H9 (cell line): ENCODE results near the gene FAM222B. TPM values are rescaled to one million over a fixed set of nuclear protein-coding genes. Genes with fewer than 3 reads are reported as not detected.

Experiments used
- DNase-seq: peaks from one replicate; pipeline ENCODE4 v3.0.0-alpha.2; 2017
- H2AFZ ChIP-seq: one replicate; pipeline ENCODE4 v1.6.1; 2013; ENCODE audit warnings: mild to moderate bottlenecking, low read length, control low read depth, moderate library complexity
- H2AK5ac ChIP-seq: 2 replicates; pipeline ENCODE4 v1.6.1; 2013; ENCODE audit warnings: low read length, control low read depth, mixed read lengths; ENCODE audit not compliant: insufficient read length
- H2BK120ac ChIP-seq: one replicate; pipeline ENCODE4 v1.6.1; 2013; ENCODE audit warnings: low read depth, mild to moderate bottlenecking, low read length, control low read depth, inconsistent platforms; ENCODE audit not compliant: poor library complexity, severe bottlenecking
- H2BK12ac ChIP-seq: 2 replicates; pipeline ENCODE4 v1.6.1; 2013; ENCODE audit warnings: low read length, control low read depth, mixed read lengths, low read depth; ENCODE audit not compliant: insufficient read length
- H2BK15ac ChIP-seq: 2 replicates; pipeline ENCODE4 v1.6.1; 2013; ENCODE audit warnings: low read depth, low read length, control low read depth
- H2BK20ac ChIP-seq: one replicate; pipeline ENCODE4 v1.6.1; 2013; ENCODE audit warnings: low read depth, mild to moderate bottlenecking, low read length, control low read depth, inconsistent platforms; ENCODE audit not compliant: poor library complexity, severe bottlenecking
- H2BK5ac ChIP-seq: 2 replicates; pipeline ENCODE4 v1.6.1; 2013; ENCODE audit warnings: low read length, control low read depth, mixed read lengths; ENCODE audit not compliant: insufficient read length
- H3K14ac ChIP-seq: 2 replicates; pipeline ENCODE4 v1.6.1; 2013; ENCODE audit warnings: low read length, control low read depth; ENCODE audit not compliant: insufficient read depth
- H3K18ac ChIP-seq: 2 replicates; pipeline ENCODE4 v1.6.1; 2013; ENCODE audit warnings: low read depth, mild to moderate bottlenecking, mixed read lengths, low read length, control low read depth; ENCODE audit not compliant: insufficient read length
- H3K23ac ChIP-seq: 2 replicates; pipeline ENCODE4 v1.6.1; 2013; ENCODE audit warnings: low read length, control low read depth, mixed read lengths, low read depth; ENCODE audit not compliant: insufficient read length
- H3K23me2 ChIP-seq: 2 replicates; pipeline ENCODE4 v1.6.1; 2013; ENCODE audit warnings: low read depth, mild to moderate bottlenecking, mixed read lengths, low read length, control low read depth; ENCODE audit not compliant: insufficient read length, poor library complexity, severe bottlenecking
- H3K27ac ChIP-seq: 2 replicates; pipeline ENCODE4 v1.5.1; 2013; ENCODE audit warnings: low read length, control low read depth, mixed read lengths, low read depth; ENCODE audit not compliant: insufficient read length
- H3K27me3 ChIP-seq: 2 replicates; pipeline ENCODE4 v1.6.1; 2013; ENCODE audit warnings: low read length, control low read depth, inconsistent platforms; ENCODE audit not compliant: insufficient read depth
- H3K4ac ChIP-seq: 2 replicates; pipeline ENCODE4 v1.6.1; 2013; ENCODE audit warnings: low read depth, mild to moderate bottlenecking, control low read depth, inconsistent platforms, low read length, moderate library complexity
- H3K4me1 ChIP-seq: 2 replicates; pipeline ENCODE4 v1.6.1; 2013; ENCODE audit warnings: low read length, control low read depth, inconsistent platforms; ENCODE audit not compliant: insufficient read depth
- H3K4me2 ChIP-seq: 2 replicates; pipeline ENCODE4 v1.6.1; 2013; ENCODE audit warnings: low read length, control low read depth, mixed read lengths; ENCODE audit not compliant: insufficient read length, insufficient read depth
- H3K56ac ChIP-seq: 2 replicates; pipeline ENCODE4 v1.6.1; 2013; ENCODE audit warnings: low read depth, mild to moderate bottlenecking, mixed read lengths, low read length, control low read depth; ENCODE audit not compliant: insufficient read length
- H3K79me1 ChIP-seq: 2 replicates; pipeline ENCODE4 v1.6.1; 2013; ENCODE audit warnings: low read depth, mild to moderate bottlenecking, moderate library complexity, low read length, control low read depth, inconsistent platforms; ENCODE audit not compliant: insufficient read depth, poor library complexity, severe bottlenecking
- H3K79me2 ChIP-seq: 2 replicates; pipeline ENCODE4 v1.6.1; 2013; ENCODE audit warnings: low read length, control low read depth, inconsistent platforms; ENCODE audit not compliant: insufficient read depth
- H3K9ac ChIP-seq: 2 replicates; pipeline ENCODE4 v1.6.1; 2013; ENCODE audit warnings: low read length, control low read depth, mixed read lengths; ENCODE audit not compliant: insufficient read length; ENCODE audit errors: extremely low read depth
- H3K9me3 ChIP-seq: one replicate; pipeline ENCODE4 v1.6.1; 2013; ENCODE audit warnings: low read depth, low read length, inconsistent platforms; ENCODE audit not compliant: control insufficient read depth
- H3T11ph ChIP-seq: one replicate; pipeline ENCODE4 v1.6.1; 2013; ENCODE audit warnings: mild to moderate bottlenecking, low read length, control low read depth, inconsistent platforms
- H4K20me1 ChIP-seq: one replicate; pipeline ENCODE4 v1.6.1; 2013; ENCODE audit not compliant: control insufficient read depth, insufficient read length, insufficient read depth
- H4K5ac ChIP-seq: 2 replicates; pipeline ENCODE4 v1.6.1; 2013; ENCODE audit warnings: low read depth, mild to moderate bottlenecking, mixed read lengths, low read length, control low read depth; ENCODE audit not compliant: insufficient read length
- H4K8ac ChIP-seq: replicated peaks from 2 replicates; pipeline ENCODE4 v1.6.1; 2013; ENCODE audit warnings: low read length, control low read depth, mixed read lengths, low read depth; ENCODE audit not compliant: insufficient read length
- H4K91ac ChIP-seq: 2 replicates; pipeline ENCODE4 v1.6.1; 2013; ENCODE audit warnings: low read depth, mild to moderate bottlenecking, moderate library complexity, mixed read lengths, low read length, control low read depth; ENCODE audit not compliant: insufficient read length
- H3K27ac Mint-ChIP-seq, 3 experiments: 2 replicates in 2 of 3; 3 replicates in 1 of 3; pipeline ENCODE4 v1.8.0; 2020 to 2021; ENCODE audit warnings: mixed read lengths in 3 of 3, mild to moderate bottlenecking in 1 of 3, moderate library complexity in 1 of 3
- H3K27me3 Mint-ChIP-seq: 2 replicates; pipeline ENCODE4 v1.8.0; 2021; ENCODE audit warnings: low read depth, mild to moderate bottlenecking, moderate library complexity, mixed read lengths
- H3K36me3 Mint-ChIP-seq, 3 experiments: 2 replicates in 2 of 3; 3 replicates in 1 of 3; pipeline ENCODE4 v1.8.0; 2020 to 2021; ENCODE audit warnings: low read depth in 3 of 3, mixed read lengths in 3 of 3; ENCODE audit not compliant: insufficient read depth in 1 of 3
- H3K4me1 Mint-ChIP-seq, 2 experiments: 2 replicates each; pipeline ENCODE4 v1.8.0; 2020; ENCODE audit warnings: mixed read lengths in 2 of 2
- H3K4me3 Mint-ChIP-seq, 2 experiments: 2 replicates in 1 of 2; 3 replicates in 1 of 2; pipeline ENCODE4 v1.8.0; 2020 to 2021; ENCODE audit warnings: mild to moderate bottlenecking in 2 of 2, mixed read lengths in 2 of 2, moderate library complexity in 1 of 2
- H3K9me3 Mint-ChIP-seq, 2 experiments: 2 replicates in 1 of 2; 3 replicates in 1 of 2; pipeline ENCODE4 v1.8.0; 2020; ENCODE audit warnings: mild to moderate bottlenecking in 2 of 2, mixed read lengths in 2 of 2, moderate library complexity in 1 of 2
- CTCF ChIP-seq: fragments of 200-600 bp; sonication (generic); conservative IDR thresholded peaks from 3 replicates; pipeline ENCODE4 v1.8.0; 2021; ENCODE audit warnings: antibody characterized with exemption, mild to moderate bottlenecking
- WGBS: extraction: QIAGEN DNeasy Blood & Tissue Kit; methylation state at CpG from one replicate; pipeline ENCODE4 v1.1.7; 2013; ENCODE audit warnings: missing lambda C conversion rate, low lambda C conversion rate, mixed read lengths; ENCODE audit not compliant: insufficient read length; ENCODE audit errors: extremely low coverage; 5-methylcytosine and 5-hydroxymethylcytosine counted together
- total RNA-seq: library from RNA; stranded (reverse); gene quantifications from 2 replicates; pipeline ENCODE4 v1.2.1, GENCODE V29; 2021

FAM222B gene
- total RNA-seq, 1 experiment from 2014 or later: 76.1 TPM

GRCh38 chr17:28888832-28889231 lies 46.2 kb upstream of the FAM222B start:
- H2BK15ac ChIP-seq: no peak overlapping the region
- no peak for DNase-seq
- peaks cover 5 to 7% of the 10 kb centered on the region in 2 experiments for H3K4me1 Mint-ChIP-seq
- H3K27me3 ChIP-seq: no peaks in the 10 kb centered on the region
- H3K79me1 ChIP-seq: no peaks in the 10 kb centered on the region
- H2BK12ac ChIP-seq: no peak overlapping the region
- no peak overlapping the region for H3K4me2 ChIP-seq
- no peak for TF ChIP-seq CTCF
- no peaks in the 10 kb centered on the region for H3K4me1 ChIP-seq
- H4K20me1 ChIP-seq: peaks cover 4% of the 10 kb centered on the region
- H4K5ac ChIP-seq: no peak overlapping the region
- no peak overlapping the region; a peak in 1 of 7 replicates for H3K27ac Mint-ChIP-seq
- H3K9me3 Mint-ChIP-seq: no peaks in the 10 kb centered on the region
- peaks cover 20 to 38% (median 27%) of the 10 kb centered on the region in 3 experiments for H3K36me3 Mint-ChIP-seq
- no peak overlapping the region for H3K23ac ChIP-seq
- no peak overlapping the region for H3K4ac ChIP-seq
- no peak overlapping the region for H2BK120ac ChIP-seq
- H3K4me3 Mint-ChIP-seq: no peak overlapping the region; a peak in 1 of 5 replicates
- H3K79me2 ChIP-seq: no peaks in the 10 kb centered on the region
- no CpG with 5 or more reads among the region's 7 CpGs for WGBS
- H3K9me3 ChIP-seq: no peaks in the 10 kb centered on the region
- H3K14ac ChIP-seq: no peak overlapping the region
- no peak overlapping the region for H3T11ph ChIP-seq
- peaks cover 2% of the 10 kb centered on the region; the same call in 1 of the 2 replicates for H3K27me3 Mint-ChIP-seq
- no peak overlapping the region for H2AFZ ChIP-seq
- no peak overlapping the region for H3K18ac ChIP-seq
- H2BK5ac ChIP-seq: no peak overlapping the region
- H3K56ac ChIP-seq: no peak overlapping the region
- no peak overlapping the region for H2BK20ac ChIP-seq
- H3K23me2 ChIP-seq: no peaks in the 10 kb centered on the region
- no peak overlapping the region for H4K91ac ChIP-seq
- no peak overlapping the region for H3K9ac ChIP-seq
- no peak overlapping the region for H2AK5ac ChIP-seq
- H3K27ac ChIP-seq: no peak overlapping the region
- H4K8ac ChIP-seq: no peak overlapping the region
